ENCODE results near the gene POR. TPM values are rescaled to one million over a fixed set of nuclear protein-coding genes. Genes with fewer than 3 reads are reported as not detected.

The POR gene
- total and polyA plus RNA-seq, 2 of the 13 experiments (the other 11 are each of a cell fraction or from before 2014, with no cell fraction given): 145 to 266 TPM

GRCh38 chr7:75879771-75880184 lies 35.2 kb upstream of the POR start:
- Histone ChIP-seq H3K79me2 (ENCODE audit: insufficient read depth, low read length) (peaks cover 17% of the 10 kb centered on the region), H3K9ac (ENCODE audit: insufficient read depth, low read depth, low read length) (peak overlapping the region; percentile 87), H4K20me1 (ENCODE audit: insufficient read depth, low read length) (no peaks in the 10 kb centered on the region), H3K27ac (ENCODE audit: extremely low read length, insufficient read depth, low read length) (peak overlapping the region; percentile 70), H3K4me3 (replicated peaks in 1 of 3; ENCODE audit: insufficient read depth in 1 of 3, low read depth in 2 of 3, low read length in 3 of 3) (peak overlapping the region; percentile 80 to 96 (median 92)), H3K9me3 (ENCODE audit: low read length) (no peaks in the 10 kb centered on the region), H3K4me1 (ENCODE audit: insufficient read depth, low read length) (peaks cover 38% of the 10 kb centered on the region), H3K4me2 (ENCODE audit: low read depth, low read length) (peak overlapping the region; percentile 96), H3K36me3 (replicated peaks in 1 of 2; ENCODE audit: control insufficient read depth in 1 of 2, insufficient read depth in 2 of 2, low read length in 2 of 2) (peaks cover 3 to 27% of the 10 kb centered on the region in 2 experiments; a peak in 3 of 5 replicates), H3K27me3 (ENCODE audit: control insufficient read depth in 1 of 2, insufficient read depth in 2 of 2, low read length in 2 of 2) (no peaks in the 10 kb centered on the region; a peak in 1 of 5 replicates), H2AFZ (ENCODE audit: low read length) (no peak overlapping the region)
- in situ Hi-C loops (cut with HindIII; ENCODE audit: extremely low pct_ligation_motif_present, low pct_unique_long_range_greater_than_20kb) (loop anchor here (5.0 kb wide), 2 partner anchors 38 to 83 kb away; partner anchors contain the start of gene POR), intact Hi-C loops (cut with micrococcal nuclease; ENCODE audit: unreplicated experiment) (no loop called here)
- 47% methylated on average over 8 of the region's 8 CpGs for WGBS (ENCODE audit: low lambda C conversion rate)
- BruUV-seq (replicated peaks): TSS peak; percentile 63
- no peak for FAIRE-seq
- TF ChIP-seq EHMT2 (IDR thresholded peaks at IDR 0.05; ENCODE audit: borderline replicate concordance, low read depth, low read length) (no peak), CEBPB (IDR thresholded peaks at IDR 0.05; ENCODE audit: borderline replicate concordance, low read depth, low read length) (peak; percentile 46; the same call in 1 of the 2 replicates), RBM22 (optimal IDR thresholded peaks at IDR 0.05; ENCODE audit: low read length) (no peak), KLF9 (CRISPR knock-in tag; IDR thresholded peaks at IDR 0.05; ENCODE audit: low read depth) (no peak), PRDM15 (CRISPR knock-in tag; IDR thresholded peaks at IDR 0.05) (peak; percentile 82), ZNF766 (CRISPR knock-in tag; IDR thresholded peaks at IDR 0.05; ENCODE audit: borderline replicate concordance) (no peak), ZBTB25 (CRISPR knock-in tag; IDR thresholded peaks at IDR 0.05) (no peak), REST (IDR thresholded peaks at IDR 0.05; ENCODE audit: borderline replicate concordance in 1 of 2, low read depth in 1 of 2, low read length in 2 of 2) (no peak), ZNF644 (CRISPR knock-in tag; IDR thresholded peaks at IDR 0.05; ENCODE audit: low read depth) (no peak), MBD4 (IDR thresholded peaks at IDR 0.05; ENCODE audit: borderline replicate concordance, low read length) (no peak), CEBPG (CRISPR knock-in tag; IDR thresholded peaks at IDR 0.05) (0 out of 2 replicates have a peak, but pooled peaks have one; percentile 20), CREM (IDR thresholded peaks at IDR 0.05) (no peak), CREM (CRISPR knock-in tag; IDR thresholded peaks at IDR 0.05) (no peak), GATA4 (IDR thresholded peaks at IDR 0.05; ENCODE audit: borderline replicate concordance, low read depth) (no peak)
- ATAC-seq: no peak
- no peak for DNase-seq (ENCODE audit: low spot score)
- ChIA-PET POLR2A (interaction anchor here (1.6 to 2.3 kb wide), 2 partner anchors 35 to 41 kb away, joined by 4 to 14 read pairs; partner anchors contain the start of gene POR), CTCF (ENCODE audit: low intra/inter-chr PET ratio, low total read pairs) (no interaction called here)
